NCI-H146 (cell line): ENCODE data around the gene TFF2.

ENCODE experiments used
- DNase-seq: peaks from one replicate; lab custom pipeline; 2025; lab: John Stamatoyannopoulos, UW

TFF2 gene

GRCh38 chr21:42305707-42306147 lies 45.1 kb downstream of the TFF2 start:
- DNase-seq = no peak

- no peak for DNase-seq
These were observed 46.0 kb downstream of the TFF2 start for GRCh38 chr21:42304556-42305454.

GRCh38 chr21:42303443-42303842 lies 47.4 kb downstream of the TFF2 start:
- DNase-seq = no peak

GRCh38 chr21:42302794-42303193 lies 48.0 kb downstream of the TFF2 start:
- DNase-seq = no peak

- no peak for DNase-seq
These were observed 48.6 kb downstream of the TFF2 start for GRCh38 chr21:42302076-42302650.

- DNase-seq = no peak
These were observed 49.3 kb downstream of the TFF2 start for GRCh38 chr21:42301371-42302075.

- DNase-seq = no peak
These were observed 49.8 kb downstream of the TFF2 start for GRCh38 chr21:42300956-42301355.

GRCh38 chr21:42300045-42300583 lies 50.7 kb downstream of the TFF2 start:
- no peak for DNase-seq

- DNase-seq = no peak
These were observed 51.3 kb downstream of the TFF2 start for GRCh38 chr21:42299324-42300044.

GRCh38 chr21:42298657-42299056 lies 52.1 kb downstream of the TFF2 start:
- no peak for DNase-seq

GRCh38 chr21:42298237-42298636 lies 52.6 kb downstream of the TFF2 start:
- DNase-seq = peak; percentile 21

- no peak for DNase-seq
These were observed 53.4 kb downstream of the TFF2 start for GRCh38 chr21:42297377-42297776.

GRCh38 chr21:42296501-42296900 lies 54.3 kb downstream of the TFF2 start:
- DNase-seq = no peak
